ENCODE measurements around the gene AHCYL2. TPM values are rescaled to one million over a fixed set of nuclear protein-coding genes. Genes with fewer than 3 reads are reported as not detected.

Gene AHCYL2
- total RNA-seq, 1 experiment from 2014 or later: 23.2 TPM

DNA sequence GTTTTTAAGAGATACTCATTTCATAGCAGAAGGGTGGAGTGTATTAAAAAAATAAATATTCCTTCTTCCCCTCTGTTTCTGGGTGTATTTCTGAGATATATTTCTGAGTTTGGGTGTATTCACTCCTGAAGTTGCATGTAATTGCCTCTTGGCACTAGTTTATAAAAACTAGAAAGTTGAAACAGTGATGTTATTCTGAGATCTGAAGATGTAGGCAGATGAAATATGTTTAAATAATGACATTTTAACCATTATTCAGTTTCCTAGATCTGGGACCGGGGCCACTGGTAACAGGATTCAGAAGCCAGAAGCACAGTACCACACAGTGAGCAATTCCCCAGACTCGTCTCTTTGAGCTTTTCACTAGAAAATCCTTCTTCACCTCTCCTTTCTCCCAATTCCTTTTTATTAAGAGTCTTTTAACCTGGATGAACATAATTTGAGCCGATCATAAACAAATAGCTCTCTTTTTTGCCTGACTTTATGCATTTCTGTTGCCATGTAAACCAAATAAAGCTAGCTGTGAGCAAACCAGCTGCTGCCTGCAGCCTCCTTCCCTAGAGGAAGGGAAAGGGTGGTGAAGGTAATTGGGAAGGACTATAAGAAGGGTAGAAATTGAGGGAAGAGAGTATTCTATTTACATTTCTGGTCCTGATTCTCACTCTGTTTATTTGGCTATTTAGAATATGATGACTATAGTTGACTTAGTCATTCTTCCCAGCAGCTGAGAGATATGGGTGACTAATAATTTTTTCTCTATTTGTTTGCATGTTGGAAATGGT, 107.6 kb downstream of the AHCYL2 start:
- no peaks in the 10 kb centered on the region for H3K9me3 Mint-ChIP-seq
- no CpG with 5 or more reads among the region's 3 CpGs for WGBS (ENCODE audit: extremely low coverage, insufficient read length, low lambda C conversion rate)

More for the DNA sequence above, 107.6 kb downstream of the AHCYL2 start:
- Histone ChIP-seq H3K27me3 (ENCODE audit: insufficient read depth, low read length) (no peaks in the 10 kb centered on the region), H3T11ph (ENCODE audit: low read length) (no peak overlapping the region), H3K4me1 (ENCODE audit: insufficient read depth, low read length) (no peaks in the 10 kb centered on the region), H4K91ac (ENCODE audit: insufficient read length, low read depth, low read length) (no peak overlapping the region), H2AK5ac (ENCODE audit: insufficient read length, low read length) (no peak overlapping the region), H3K23me2 (ENCODE audit: insufficient read length, low read depth, low read length, poor library complexity, severe bottlenecking) (no peaks in the 10 kb centered on the region), H3K79me1 (ENCODE audit: insufficient read depth, low read depth, low read length, poor library complexity, severe bottlenecking) (no peaks in the 10 kb centered on the region), H3K4ac (ENCODE audit: low read depth, low read length) (no peak overlapping the region), H3K27ac (ENCODE audit: insufficient read length, low read depth, low read length) (no peak overlapping the region), H2BK12ac (ENCODE audit: insufficient read length, low read depth, low read length) (no peak overlapping the region), H3K9ac (ENCODE audit: extremely low read depth, insufficient read length, low read length) (no peak overlapping the region), H2BK15ac (ENCODE audit: low read depth, low read length) (no peak overlapping the region), H3K14ac (ENCODE audit: insufficient read depth, low read length) (no peak overlapping the region), H3K9me3 (ENCODE audit: control insufficient read depth, low read depth, low read length) (no peaks in the 10 kb centered on the region), H3K18ac (ENCODE audit: insufficient read length, low read depth, low read length) (no peak overlapping the region), H3K4me2 (ENCODE audit: insufficient read depth, insufficient read length, low read length) (no peak overlapping the region), H4K20me1 (ENCODE audit: control insufficient read depth, insufficient read depth, insufficient read length) (no peaks in the 10 kb centered on the region), H3K23ac (ENCODE audit: insufficient read length, low read depth, low read length) (no peak overlapping the region), H2BK20ac (ENCODE audit: low read depth, low read length, poor library complexity, severe bottlenecking) (no peak overlapping the region), H2BK5ac (ENCODE audit: insufficient read length, low read length) (no peak overlapping the region), H2BK120ac (ENCODE audit: low read depth, low read length, poor library complexity, severe bottlenecking) (no peak overlapping the region), H3K56ac (ENCODE audit: insufficient read length, low read depth, low read length) (no peak overlapping the region), H4K8ac (replicated peaks; ENCODE audit: insufficient read length, low read depth, low read length) (no peak overlapping the region), H3K79me2 (ENCODE audit: insufficient read depth, low read length) (no peaks in the 10 kb centered on the region), H4K5ac (ENCODE audit: insufficient read length, low read depth, low read length) (no peak overlapping the region), H2AFZ (ENCODE audit: low read length) (no peak overlapping the region)
- no peaks in the 10 kb centered on the region for H3K4me1 Mint-ChIP-seq
- no peak overlapping the region for H3K27ac Mint-ChIP-seq
- no peak for DNase-seq
- TF ChIP-seq, protein P1, sequence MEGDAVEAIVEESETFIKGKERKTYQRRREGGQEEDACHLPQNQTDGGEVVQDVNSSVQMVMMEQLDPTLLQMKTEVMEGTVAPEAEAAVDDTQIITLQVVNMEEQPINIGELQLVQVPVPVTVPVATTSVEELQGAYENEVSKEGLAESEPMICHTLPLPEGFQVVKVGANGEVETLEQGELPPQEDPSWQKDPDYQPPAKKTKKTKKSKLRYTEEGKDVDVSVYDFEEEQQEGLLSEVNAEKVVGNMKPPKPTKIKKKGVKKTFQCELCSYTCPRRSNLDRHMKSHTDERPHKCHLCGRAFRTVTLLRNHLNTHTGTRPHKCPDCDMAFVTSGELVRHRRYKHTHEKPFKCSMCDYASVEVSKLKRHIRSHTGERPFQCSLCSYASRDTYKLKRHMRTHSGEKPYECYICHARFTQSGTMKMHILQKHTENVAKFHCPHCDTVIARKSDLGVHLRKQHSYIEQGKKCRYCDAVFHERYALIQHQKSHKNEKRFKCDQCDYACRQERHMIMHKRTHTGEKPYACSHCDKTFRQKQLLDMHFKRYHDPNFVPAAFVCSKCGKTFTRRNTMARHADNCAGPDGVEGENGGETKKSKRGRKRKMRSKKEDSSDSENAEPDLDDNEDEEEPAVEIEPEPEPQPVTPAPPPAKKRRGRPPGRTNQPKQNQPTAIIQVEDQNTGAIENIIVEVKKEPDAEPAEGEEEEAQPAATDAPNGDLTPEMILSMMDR (conservative IDR thresholded peaks at IDR 0.05): no peak
- H3K36me3 Mint-ChIP-seq (ENCODE audit: insufficient read depth in 1 of 3, low read depth in 3 of 3): peaks cover 0 to 3% (median 0%) of the 10 kb centered on the region in 3 experiments; a peak in 2 of 7 replicates
- no peaks in the 10 kb centered on the region for H3K27me3 Mint-ChIP-seq (ENCODE audit: low read depth)
- H3K4me3 Mint-ChIP-seq: no peak overlapping the region

Measured in H9 (cell line).